HG03575 (cell line): Measurements from ENCODE around the gene IL17B.

ENCODE experiments used
- ATAC-seq: cut with Tn5 transposase; IDR thresholded peaks from one replicate; pipeline ENCODE4 v1.9.1; 2021; ENCODE audit not compliant: unreplicated experiment, insufficient number of reproducible peaks, low FRiP score; ENCODE audit errors: extremely low read depth

The IL17B gene, protein sequence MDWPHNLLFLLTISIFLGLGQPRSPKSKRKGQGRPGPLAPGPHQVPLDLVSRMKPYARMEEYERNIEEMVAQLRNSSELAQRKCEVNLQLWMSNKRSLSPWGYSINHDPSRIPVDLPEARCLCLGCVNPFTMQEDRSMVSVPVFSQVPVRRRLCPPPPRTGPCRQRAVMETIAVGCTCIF

DNA sequence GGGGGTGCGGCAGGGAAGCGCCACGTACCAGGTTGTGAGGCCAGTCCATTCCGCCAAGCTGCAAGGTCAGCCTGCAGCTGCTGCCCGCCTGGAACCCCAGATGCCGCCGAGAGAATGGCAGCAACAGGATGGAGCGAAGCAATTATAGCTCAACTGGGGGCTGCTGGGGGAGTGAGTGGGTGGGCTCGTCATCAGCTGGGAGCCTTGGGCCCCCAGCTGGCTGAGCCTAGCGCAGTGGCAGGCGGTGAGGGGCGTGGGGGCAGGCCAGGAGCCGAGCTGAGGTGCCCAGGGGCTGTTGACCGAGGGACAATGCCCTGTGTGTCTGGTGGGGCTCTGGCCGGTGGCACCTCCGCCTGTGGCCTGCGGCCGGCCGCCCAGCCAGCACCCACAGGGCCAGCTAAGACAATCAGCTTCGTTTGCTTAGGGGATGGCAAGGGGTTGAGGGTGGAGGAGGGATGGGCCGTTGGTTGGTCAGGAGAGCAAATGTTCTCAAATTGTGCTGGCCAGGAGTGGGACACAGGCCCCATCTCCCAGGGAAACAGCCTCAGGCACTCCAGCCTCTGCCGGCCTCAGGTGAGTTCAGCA is at the start of gene IL17B:
TSS of gene IL17B (minus strand) at position 116 of the 585 bp plus-strand sequence. CDS start at position 49, 67 bp downstream.
- no peak for ATAC-seq

DNA sequence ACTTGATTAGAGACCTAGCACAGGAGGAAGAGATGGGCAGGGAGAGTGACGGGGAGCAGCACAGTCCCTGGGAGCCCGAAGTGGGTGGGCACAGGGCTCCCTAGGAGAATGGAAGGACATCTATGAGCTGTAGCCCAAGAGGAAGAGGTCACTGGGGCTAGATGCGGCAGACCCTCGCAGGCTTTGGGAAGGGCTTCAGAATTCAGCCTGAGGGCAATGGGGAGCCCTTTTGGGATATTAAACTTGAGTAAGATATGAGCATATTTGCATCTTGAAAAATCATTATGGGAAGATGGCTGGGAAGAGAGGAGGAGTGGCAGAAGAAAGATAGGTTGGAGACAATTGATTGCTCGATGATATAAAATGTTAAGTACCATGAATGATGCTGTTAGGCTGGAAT is 48.9 kb upstream of the IL17B start:
- ATAC-seq = no peak

DNA sequence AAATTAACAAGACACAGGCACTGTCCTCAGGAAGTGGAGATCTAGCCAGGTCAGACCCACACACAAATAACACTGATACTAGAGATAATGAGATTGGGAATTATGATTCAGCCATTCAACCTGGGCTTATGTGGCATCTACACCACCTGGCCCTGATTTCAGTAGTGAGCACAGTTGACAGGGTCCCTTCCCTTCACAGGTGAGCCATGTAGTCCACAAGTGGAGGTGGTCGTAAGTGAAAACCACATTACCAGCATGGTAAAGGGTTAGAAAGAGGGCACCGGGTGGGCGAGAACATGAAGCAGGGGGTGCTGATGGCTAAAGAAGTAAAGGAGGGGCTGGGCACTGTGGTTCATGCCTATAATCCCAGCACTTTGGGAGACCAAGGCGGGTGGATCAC is 48.3 kb upstream of the IL17B start:
- no peak for ATAC-seq

DNA sequence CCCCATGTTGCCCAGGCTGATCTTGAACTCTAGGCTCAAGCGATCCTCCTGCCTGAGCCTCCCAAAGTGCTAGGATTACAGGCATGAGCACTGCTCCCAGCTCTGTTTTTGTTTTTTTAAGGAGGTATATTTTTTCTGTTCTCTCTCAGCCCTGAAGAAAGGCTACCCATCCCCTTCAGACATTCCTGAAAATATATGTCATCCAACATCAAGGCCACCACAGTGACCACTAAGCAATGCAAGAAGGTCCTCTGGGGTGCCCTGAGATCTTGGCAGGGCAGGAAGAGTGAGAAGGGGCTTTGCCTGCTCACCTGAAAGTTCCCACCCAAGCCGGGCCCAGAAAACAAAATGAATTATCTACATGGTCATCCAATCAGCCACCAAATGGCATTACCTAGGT is 47.8 kb upstream of the IL17B start:
- ATAC-seq = no peak

GRCh38 chr5:149425729-149426128 is 46.6 kb upstream of the IL17B start:
- ATAC-seq = no peak

DNA sequence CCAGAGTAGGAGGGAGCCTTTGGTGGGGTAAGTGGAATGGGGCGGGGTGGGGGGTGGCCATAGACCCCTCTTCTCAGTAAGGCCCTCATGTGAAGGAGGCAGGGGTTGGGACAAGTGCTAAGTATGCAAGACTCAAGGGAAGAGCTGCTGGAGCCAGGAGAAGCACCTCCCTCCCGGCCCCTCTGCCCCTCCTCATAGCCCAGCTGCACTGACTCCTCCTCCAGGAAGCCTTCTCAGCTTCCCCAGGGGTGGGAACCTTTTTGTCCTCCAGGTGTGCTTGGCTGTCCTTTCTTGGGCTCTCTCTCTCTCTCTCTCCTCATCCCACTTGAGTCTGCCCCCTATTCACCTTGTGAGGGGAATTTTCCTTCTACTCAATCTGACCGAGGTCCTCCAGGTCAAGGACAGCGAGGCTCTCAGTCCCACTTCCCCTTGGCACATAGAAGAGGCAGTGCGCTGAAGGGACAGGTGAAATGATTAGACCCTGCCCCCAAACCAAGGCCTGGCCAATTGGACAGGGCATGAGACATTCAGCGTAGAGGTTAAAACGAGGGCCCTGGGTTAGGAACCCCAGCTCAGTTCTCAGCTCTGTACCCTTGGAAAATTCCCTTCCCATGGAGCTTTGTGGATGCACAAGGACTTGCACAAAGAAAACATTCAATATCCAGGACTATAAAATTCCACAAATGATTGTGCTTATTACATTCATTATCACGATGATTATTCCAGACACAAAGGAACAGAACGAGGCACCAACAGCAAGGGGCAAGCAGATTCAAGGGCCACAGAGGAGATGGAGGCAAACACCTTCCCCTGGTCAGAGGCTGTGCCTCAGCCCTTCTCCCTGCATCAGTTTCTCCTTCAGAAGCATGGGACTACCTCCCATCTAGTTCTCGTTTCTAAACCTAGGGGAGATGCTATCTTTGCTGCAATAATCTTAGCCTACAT is 45.6 kb upstream of the IL17B start:
- no peak for ATAC-seq

- no peak for ATAC-seq
Observed at GRCh38 chr5:149423794-149424268, 44.7 kb upstream of the IL17B start.

DNA sequence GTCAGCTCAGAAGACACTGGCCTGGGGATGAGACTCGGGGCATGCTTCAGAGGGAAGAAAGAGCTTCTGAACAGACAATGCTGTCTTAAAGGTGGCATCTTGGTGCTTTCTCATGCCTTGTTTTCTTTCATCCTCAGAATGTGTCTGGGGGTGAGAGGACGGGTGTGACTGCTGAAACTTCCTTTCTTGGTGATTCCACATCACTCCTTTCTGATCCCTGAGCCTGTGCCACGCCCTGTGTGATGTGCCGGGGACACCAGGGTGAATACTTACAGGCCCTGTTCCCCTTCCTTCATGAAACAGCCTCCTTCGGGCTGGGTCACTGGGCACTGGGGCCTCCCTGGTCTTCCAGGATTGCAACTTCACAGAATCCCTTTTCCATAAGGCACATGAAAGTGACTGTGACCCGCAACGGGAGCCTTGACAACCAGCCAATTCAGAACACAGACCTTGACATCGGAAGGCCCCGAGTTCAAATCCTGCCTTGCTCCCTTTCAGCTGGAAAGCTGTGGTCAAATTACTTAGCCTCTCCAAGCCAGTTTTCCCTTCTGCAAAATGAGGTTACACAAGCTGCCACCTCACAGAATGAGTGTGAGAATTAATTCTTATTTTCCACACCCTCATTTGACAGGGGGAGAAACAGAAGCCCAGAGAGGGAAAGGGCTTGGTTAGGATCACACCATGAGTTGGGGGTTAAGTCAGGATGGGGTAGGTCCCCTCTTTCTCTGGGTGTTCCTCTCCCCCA is 44.1 kb upstream of the IL17B start:
- ATAC-seq = no peak

DNA sequence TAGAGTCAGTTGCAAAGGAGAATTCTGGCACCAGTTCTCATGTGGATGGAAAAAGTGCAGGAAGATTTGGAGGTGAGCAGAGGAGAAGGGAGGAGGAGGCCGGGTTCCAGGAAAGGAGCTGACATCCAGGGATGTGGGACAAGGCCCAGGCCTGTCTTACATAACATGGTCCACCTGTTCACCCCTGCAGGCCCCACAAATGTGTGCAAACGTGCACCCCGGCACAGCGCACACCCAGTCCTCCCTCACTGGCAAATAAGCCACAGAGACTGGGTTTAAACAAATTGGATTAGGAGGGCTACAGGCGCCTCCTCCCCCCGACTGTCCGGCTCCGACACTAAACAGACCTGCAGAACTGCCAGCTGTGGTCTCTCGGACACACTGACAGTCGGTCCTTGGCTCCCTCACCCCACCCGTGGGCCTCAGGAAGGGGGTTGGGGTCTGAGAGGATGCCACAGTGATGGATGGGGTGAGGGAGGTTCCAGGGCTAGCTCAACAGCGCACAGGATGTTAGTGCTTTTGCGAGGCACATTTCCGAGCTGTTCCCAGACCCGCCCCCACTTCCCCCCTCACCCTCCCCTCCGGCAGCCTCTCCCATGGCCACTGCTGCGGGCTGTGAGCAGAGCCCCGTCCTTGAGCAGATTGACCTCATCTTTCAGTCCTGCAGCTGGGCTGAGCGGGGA is 43.4 kb upstream of the IL17B start:
- no peak for ATAC-seq

DNA sequence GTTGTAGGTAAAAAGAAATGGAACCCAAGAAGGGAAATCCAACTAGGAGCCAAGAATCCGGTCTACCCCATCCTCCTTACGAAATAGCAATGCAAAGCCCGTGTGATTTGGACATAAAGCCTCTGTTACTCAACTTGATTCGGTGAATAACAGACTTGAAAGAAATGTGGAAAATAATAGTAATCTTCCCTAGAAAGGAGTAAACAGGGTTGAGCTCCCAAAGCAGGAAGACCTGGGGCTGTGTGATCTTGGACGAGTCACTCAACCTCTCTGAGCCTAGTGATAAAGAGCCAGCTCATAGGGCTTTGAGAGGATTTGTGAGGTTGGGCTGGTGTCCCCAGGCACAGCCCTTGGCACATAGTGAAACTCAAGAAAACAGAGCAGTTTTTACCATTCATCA is 42.7 kb upstream of the IL17B start:
- ATAC-seq = no peak

DNA sequence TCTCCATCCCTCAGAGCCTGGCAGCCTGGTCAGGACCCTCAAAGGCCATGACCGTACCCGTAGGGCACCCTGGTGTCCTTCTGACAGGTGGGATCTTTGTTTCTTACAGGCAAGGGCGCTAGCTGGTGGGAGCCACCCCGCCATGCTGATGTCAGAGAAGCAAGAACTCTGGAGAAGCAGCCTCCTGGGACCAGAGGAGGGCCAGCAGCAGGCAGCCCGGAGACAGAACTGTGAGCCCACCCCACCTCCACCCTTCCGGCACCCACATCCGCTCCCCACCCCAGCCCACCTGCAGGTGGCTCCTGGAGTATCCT is 42.2 kb upstream of the IL17B start:
- no peak for ATAC-seq

- ATAC-seq = no peak
Observed at GRCh38 chr5:149420545-149421371, 41.7 kb upstream of the IL17B start.

DNA sequence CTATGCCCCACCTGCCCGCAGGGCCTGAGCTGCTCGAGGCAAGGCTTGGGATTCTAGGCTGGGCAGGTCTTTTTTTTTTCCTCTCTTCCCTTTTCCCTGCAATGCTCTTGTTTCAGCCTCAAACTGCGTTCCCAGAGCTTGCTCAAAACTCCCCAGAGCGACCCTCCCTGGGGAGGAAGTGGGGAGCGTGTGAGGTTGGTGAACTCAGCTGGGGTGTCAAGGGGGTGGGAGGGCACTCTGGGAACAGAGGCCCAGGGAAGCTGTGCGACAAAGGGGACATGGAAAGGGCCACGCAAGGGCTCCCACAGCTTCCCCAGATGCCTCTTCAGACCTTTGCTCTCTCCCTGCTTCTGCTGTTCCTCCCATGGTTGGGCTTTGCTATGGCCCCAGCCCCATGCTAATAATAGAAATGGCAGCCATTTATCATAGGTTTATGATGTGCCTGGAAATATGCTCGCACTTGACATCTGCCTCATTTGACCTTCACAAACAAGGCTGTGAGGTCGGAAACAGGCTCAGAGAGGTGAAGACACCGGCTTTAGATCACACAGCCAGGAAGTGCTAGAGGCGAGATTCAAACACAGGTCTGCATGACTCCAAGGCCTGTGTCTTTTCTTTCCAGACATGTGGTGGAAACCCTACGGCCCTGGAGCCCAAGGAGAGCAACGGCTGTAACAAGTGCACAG is 40.9 kb upstream of the IL17B start:
- no peak for ATAC-seq

DNA sequence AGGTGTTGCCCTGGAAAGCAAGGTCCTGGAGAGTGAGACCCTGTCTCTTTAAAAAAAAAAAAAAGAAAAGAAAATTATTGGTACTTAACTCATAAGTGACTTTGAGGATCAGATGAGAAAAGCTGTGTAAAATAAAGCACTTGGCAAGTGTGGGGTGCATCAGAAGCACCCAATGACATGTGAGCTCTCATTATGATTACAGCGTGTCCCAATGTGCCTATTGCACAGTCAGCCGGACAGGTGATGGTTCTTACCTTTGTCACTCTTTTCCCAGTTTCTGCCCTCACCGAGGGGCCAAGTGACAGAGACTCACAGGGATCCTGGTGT is 40.4 kb upstream of the IL17B start:
- ATAC-seq = no peak

DNA sequence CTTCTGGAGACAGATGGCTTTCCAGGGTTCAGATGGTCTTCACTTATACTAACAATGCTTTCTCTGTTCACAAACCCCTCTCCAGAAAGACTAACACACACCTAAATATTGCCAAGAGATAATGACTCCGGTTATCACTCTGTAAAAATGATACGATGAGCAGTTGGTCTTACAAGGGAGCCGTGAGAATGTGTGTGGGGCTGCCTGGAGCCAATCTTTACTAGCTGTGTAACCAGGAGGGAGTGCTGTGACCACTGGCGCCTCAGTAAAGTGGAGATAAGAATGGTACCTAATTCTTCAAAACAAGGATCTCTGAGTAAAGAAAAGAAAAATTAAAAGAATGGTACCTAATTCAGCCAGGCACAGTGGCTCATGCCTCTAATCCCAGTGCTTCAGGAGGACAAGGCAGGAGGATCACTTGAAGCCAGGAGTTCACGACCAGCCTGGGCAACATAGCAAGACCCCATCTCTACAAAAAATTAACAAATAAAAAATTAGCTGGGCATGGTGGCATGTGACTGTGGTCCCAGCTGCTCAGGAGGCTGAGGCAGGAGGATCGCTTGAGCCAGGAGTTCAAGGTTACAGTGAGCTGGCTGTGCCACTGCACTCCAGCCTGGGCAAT is 39.9 kb upstream of the IL17B start:
- ATAC-seq = no peak

DNA sequence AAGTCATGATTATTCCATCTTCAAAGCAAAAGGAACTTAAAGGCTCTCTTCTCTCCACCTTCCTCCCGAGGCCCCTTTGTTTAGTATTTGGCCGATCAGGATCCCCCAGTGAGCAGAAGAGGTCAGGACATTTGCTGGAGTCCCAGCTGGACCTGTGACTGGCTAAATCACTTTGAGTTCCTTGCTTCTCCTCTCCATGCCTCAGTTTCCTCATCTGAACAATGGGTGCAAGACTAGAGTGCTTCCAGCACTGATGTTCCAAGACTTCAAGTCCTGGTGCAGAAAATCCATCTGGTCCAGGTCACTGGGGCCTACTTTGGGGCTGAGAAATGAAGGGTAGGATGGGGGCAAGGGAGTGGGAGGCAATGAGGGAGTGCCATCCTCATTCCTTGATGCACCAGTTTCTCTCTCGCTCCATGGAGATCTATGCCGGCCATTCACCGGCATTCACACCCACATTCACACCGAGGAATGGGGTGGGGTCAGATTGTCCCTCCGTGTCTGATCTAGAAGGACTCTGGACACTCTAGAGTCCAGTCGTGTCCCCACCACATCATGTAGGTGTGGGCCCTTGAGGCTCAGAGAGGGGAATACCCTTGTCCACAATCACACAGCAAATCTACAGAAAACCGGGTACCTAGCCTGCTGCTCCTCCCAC is 38.7 kb upstream of the IL17B start:
- no peak for ATAC-seq
